Medulla oblongata (tissue), 1 donor: ENCODE measurements around the gene FSIP2.

Source experiments
- DNase-seq: peaks from one replicate; pipeline ENCODE4 v3.0.0-alpha.2; 2015; ENCODE audit errors: extremely low spot score

Gene FSIP2, protein sequence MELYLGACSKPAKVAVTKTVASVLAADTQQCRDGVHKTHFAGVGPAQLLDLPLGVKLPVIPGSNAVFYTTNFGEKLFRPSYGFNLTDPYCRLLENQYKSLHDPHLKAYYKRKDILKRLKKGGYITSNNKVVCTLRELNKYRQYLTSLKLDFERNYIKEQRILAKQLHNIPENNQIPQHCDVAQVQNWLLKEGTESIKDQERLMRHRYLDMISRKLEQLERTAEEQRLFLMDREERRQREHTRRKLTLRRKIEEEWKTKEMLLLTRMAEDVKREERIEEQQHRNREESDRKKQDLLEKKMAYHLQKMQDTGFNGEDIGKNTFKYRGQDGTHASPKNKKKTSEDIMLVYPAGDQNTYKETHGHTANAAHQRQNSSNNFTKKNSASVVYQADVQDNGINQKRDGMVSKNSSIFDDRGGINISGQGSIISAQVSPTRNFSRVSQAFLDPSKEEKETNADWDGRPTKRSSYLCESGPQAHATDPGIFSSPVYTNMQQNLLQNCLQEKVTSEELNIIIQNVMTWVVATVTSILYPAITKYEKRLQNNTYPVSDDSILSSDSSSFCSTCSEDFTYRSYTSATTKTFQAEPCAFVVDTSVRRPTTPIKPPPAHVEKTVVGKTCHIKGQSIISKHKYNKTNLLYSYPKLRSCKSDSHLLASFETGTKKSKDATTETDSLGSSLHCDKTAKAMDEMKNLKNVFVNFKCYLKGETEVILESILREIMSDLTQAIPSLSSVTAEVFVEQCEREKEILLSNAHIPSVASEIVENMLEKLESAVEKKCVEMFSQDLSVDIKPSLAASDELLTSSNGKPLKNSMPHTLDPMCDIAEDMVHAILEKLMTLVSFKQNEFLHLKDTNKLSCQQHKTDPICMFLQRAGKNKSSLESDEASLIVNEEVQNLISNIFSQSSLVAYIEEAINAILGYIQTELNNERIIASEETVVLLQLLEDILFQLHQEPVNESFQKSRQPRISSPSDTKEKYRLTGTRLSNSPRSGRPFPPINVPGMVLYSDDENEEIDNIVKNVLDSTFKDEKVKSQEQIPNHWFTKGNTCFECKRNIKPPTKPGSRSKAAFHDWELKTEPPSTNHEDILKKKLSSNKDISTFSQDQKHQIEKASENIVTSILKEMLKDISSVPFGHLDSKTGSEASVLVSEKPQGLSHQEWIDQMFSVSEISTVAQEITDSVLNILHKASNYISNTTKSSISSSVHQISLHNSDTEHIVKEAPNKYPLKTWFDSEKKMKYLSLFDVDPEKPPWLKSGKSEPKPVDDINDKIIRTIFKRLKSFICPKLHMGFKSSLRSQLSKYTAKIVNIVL (N-terminal part only)

DNA sequence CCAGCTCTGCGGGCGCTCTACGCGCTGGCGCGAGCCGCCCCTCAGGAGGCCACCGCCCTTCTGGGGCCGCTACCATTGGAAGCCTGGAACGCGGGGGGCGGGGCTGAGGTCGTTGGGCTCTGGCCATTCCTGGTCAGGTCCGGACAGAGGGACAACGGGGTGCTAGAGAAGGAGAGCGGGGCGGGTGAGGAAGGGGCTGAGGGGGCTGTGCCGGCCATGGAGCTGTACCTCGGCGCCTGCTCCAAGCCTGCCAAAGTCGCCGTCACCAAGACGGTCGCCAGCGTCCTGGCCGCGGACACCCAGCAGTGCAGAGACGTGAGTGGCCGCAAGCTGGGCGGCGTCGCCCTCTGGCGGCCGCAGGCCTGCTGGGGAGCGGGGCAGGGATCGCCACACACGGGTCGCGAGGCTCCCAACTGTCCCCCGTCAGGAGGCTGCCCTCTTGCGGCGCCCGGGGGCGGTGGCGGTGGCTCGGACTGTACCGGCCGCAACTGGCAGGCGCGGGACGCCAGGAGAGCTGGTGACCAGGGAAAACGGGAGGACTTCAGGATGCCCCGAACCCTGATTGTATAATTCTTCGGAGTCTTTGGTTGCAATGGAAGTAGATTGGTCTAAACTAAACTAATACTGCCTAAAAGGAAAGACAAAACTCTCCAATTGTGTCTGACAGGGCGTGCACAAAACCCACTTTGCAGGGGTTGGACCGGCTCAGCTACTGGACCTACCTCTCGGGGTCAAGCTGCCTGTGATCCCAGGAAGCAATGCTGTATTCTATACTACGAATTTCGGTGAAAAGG, at the start of gene FSIP2:
Gene FSIP2 (plus strand): TSS at position 126 of the 794 bp plus-strand sequence. CDS start 91 bp downstream, at position 217.
- peak; percentile 3 for DNase-seq

- no peak for DNase-seq
Measured at GRCh38 chr2:185689906-185690539, 48.6 kb upstream of the FSIP2 start.

DNA sequence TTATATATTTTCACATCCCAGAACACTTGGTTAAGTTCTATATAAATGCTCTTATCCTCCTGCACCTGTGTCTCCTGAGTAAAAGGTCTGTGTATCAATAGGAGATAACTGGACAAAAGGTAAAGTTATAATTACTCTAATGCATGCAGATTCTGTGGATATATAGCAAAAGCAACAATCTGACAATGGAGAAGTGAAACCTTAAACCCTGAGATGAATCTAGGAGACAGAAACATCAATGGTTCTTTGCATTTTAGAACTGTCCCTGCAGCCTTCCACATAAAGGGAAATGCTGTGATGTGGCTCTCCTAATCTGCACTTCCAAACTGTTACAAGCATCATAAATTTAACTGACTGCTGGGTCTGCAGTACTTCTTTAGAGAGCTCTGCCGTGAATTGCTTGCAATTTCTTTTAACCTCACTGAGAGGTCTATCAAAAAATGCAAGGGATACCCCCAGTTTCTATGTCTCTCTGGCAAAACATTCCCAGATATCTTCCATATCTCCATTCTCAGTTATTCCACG, 42.8 kb upstream of the FSIP2 start:
- DNase-seq = no peak

DNA sequence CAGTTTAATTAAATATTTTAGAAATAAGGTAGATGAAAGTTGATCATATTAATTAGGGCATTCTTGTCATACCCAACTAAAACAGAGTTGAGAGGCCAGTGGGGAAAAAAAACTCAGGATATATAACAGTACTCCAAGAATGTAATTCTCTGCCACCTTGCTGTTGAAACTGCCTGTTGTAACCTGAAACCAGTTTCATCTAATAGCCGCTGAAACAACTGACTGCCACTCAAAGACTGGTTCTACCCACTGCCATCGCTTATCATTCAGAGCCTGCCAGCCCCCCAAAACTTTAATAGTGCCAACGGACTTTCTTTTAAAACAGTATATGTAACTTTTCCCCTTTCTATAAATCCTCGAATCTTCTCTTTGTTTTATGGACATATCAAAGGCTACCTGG, 37.7 kb upstream of the FSIP2 start:
- no peak for DNase-seq

DNA sequence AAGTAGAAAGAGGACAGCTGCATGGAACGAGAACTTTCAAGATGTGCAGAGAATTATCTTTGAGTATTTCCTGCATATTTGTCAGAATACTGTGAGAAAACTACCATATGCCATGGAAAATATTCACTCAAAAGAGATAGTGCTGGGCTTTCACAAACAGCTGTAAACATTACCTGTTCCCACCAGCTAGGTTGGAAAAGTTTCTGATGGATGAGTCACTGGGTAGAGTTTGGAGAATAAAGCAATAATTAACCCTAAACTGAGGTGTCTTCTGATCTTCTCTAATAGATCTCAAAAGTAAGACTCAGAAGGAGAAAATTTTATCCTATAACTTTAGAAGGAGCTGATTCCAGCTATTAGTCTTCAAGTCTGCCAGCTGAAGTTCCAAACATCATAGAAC, 3.9 kb upstream of the FSIP2 start:
- no peak for DNase-seq

- DNase-seq = no peak
Measured at GRCh38 chr2:185736210-185736609, 2.4 kb upstream of the FSIP2 start.

DNA sequence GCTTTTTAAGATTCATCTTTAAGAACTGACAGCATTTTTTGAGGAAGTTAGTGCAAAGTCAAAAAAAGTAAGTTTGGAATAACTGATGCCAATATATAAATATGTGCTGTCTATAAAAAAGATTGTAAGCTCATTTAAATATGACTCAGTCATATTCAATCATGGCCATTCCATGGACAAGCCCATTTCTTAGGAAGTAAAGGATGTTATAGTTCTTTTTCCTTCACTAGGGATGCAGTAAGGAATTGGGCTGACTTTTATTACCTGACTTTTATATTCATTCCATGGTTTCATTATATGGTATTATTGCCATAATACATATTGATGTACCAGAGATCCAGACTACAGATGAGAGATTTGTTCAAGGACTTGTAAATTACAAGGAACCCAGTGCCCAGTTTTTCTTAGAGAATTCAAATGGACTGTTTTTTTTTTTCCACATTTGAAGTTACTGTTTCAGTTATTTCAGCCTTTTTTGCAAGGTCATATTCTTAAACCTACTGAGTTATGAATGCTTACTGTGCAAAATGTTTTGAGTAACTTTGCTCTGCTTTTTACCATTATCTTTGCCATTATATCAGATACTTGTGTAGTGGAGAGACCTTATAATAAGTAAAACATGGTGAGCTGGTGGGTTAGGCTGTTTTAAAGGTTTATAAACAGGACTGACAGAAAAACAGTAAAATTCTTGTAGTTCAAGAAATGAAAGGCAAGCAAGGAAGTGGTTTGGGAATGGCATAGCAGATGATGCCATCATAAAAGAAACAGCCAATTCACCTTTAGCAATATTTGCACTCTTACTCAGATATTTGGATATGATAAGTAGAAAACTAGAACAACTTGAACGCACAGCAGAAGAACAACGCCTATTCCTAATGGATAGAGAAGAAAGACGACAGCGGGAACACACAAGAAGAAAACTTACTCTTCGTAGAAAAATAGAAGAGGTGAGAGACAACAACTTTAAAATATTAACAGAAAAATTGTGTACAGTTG, 7.6 kb downstream of the FSIP2 start:
- DNase-seq = no peak

DNA sequence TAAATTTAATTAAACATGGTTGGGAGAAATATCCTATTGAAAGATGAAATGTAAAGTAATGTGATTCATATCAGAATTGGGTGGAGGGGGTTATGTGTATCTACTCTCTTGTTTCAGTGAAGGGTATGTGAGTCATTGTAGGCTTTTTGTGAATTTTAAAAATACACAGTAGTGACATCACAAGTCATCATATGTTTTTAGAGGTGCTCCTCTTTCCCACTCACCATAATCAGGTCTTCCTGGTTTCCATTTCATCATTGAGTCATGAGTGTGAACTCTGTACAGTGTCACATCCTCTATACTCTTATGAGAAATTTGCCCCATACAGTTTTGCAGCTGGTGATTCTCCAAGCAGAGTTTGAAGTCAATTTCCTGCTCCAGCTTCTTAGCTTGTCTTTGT, 18.8 kb downstream of the FSIP2 start:
- no peak for DNase-seq

DNA sequence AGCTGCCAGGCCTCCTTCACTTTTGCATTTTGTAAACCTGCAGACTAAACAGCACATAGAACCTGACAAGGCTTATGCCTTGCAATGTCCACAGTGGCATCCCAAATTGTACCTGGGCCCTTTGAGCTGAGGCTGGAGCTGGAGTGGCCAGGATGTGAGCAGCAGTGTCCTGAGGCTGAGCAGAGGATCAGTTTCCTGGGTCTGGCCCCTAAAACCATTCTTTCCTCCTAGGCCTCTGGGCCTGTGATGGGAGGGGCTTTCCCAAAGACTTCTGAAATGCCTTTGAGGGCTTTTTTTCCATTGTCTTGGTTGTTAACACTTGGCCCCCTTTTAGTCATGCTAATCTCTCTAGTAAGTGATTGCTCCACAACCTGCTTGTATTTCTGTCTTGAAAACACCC, 32.8 kb downstream of the FSIP2 start:
- DNase-seq = no peak

DNA sequence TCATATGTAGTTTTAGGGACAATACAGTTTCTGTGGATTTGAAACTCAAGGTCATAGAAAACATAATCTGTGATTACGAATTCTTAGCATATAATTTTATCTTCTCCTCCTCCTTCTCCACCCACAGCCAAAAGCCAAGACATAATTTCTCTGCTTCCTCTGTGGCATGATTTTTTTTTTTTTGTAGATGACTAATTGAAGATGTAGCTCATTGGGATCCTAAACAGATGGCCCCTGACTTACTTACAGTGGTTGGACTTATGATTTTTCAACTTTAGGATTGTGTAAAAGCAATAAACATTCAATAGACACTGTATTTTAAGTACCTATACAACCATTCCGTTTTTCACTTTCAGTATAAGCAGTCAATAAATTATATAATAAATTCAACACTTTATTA, 42.3 kb downstream of the FSIP2 start:
- no peak for DNase-seq

DNA sequence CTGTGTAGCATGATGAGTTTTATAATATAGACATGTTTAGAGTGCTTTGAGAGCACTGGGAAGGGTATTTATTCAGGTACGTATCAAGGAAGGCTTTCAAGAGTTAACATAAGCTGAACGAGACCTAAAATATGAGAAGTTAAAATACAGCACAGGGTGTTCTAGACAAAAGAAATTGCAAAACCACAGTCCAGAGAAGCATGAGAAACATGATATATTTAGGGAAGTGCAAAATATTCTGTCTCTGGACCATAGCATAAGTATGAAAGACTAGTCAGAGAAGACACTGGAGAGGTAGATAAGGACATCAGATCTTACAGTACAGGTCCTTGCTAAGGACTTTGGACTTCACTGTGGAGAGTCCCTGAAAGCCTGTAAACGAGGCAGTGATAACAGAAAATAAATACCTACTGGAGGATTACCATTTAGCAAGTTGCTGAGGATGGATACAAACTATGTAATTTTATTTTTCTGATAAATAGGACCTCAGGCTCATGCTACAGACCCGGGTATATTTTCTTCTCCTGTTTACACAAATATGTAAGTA, 43.7 kb downstream of the FSIP2 start:
- DNase-seq = no peak

GRCh38 chr2:185785156-185785555, 46.6 kb downstream of the FSIP2 start:
- DNase-seq = no peak

GRCh38 chr2:185785851-185786473, 47.4 kb downstream of the FSIP2 start:
- DNase-seq = no peak

- no peak for DNase-seq
Measured at GRCh38 chr2:185787227-185788145, 48.9 kb downstream of the FSIP2 start.

DNA sequence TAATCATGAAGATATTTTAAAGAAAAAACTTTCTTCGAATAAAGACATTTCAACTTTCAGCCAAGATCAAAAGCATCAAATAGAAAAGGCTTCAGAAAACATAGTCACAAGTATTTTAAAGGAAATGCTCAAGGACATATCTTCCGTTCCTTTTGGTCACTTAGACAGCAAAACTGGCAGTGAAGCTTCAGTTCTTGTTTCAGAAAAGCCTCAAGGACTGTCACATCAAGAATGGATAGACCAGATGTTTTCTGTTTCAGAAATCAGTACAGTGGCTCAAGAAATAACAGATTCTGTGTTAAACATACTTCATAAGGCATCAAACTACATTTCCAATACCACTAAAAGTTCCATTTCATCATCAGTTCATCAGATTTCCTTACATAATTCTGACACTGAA, 51.8 kb downstream of the FSIP2 start:
- DNase-seq = no peak

DNA sequence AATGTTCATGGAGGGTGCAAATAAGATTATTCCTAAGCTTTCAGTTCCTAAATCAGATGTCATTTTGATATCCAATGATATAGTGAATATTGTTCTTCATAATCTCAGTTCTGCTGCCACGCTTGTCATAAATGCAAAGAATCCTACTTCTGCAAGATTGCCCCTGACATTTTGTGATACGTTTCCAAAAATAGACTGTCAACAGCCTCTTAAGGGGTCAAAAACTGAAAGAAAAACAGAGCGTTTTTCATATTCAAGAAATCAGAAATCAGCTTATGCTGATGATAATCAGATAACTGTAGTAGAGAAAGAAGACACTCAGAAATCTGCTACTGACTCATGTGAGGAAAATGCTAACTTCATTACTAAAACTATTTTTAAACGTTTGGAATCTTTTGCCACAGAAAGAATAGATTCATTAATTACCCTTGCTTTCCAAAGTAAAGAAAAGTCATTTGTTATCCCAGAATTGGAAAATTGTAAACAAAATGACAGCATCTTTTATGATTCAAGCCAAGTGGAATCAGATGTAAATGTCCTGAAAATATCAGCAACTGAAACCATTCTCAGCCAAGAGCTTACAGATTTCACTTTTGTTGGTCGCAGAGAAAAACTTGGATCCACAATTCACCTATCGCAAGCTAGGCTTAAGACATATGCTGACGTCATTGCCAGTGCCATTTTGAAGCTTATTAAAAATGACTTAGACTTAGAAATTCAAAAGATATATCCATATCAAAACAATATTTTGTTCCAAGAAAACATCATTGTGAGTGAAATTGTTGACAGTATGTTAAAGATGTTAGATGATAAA, 55.1 kb downstream of the FSIP2 start:
- DNase-seq = no peak
